Measurements from ENCODE around the gene PTPRM.

DNA sequence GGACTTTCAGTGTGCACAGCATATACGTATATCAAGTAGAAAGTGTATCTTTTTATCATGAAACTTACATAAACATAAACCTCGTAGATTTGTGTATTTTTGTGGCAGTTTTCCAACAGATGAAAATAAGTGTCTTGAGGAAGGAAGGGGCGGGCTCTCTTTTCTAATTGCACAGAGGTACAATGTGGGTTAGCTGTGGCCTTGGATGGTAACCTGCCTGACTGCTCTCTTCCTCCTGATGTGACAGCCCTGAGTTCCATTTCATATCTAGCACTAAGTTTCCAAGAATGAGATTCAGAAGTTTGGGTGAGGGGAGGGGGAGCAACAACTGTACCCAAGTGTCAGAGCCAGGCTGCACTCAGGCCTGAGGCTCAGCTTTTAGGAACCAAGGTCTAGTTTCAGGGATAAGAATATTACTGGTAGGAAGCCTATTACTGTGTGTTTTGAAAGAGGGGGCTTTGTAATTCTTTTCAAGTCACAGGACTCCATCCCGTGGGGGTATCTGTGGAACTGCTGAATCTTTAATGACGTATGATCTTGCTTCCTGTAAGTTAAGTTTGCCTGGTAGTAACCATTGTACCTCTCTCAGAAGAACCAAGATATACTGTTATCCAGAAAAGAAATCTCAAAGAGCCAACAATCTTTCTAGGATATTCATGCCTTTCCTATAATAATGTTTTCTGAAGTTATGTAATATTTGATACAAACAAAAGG lies 483.7 kb downstream of the PTPRM start:
- TF ChIP-seq, protein P1, sequence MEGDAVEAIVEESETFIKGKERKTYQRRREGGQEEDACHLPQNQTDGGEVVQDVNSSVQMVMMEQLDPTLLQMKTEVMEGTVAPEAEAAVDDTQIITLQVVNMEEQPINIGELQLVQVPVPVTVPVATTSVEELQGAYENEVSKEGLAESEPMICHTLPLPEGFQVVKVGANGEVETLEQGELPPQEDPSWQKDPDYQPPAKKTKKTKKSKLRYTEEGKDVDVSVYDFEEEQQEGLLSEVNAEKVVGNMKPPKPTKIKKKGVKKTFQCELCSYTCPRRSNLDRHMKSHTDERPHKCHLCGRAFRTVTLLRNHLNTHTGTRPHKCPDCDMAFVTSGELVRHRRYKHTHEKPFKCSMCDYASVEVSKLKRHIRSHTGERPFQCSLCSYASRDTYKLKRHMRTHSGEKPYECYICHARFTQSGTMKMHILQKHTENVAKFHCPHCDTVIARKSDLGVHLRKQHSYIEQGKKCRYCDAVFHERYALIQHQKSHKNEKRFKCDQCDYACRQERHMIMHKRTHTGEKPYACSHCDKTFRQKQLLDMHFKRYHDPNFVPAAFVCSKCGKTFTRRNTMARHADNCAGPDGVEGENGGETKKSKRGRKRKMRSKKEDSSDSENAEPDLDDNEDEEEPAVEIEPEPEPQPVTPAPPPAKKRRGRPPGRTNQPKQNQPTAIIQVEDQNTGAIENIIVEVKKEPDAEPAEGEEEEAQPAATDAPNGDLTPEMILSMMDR (IDR thresholded peaks at IDR 0.05) = no peak
- no peak for TF ChIP-seq POLR2A (IDR thresholded peaks at IDR 0.05)
